ENCODE measurements around the gene TTC31. TPM values are rescaled to one million over a fixed set of nuclear protein-coding genes. Genes with fewer than 3 reads are reported as not detected.

The TTC31 gene
- total and polyA plus RNA-seq, 2 donors (not counting 1 experiment from before 2014, with no cell fraction given): 68.5 to 72.3 TPM

- peak overlapping the region; percentile 81 for H2AFZ ChIP-seq (ENCODE audit: insufficient read depth, low read depth, low read length, poor library complexity, severe bottlenecking)
- no peaks in the 10 kb centered on the region for H3K27me3 Mint-ChIP-seq
- H3K9me3 ChIP-seq (ENCODE audit: control extremely low read depth in 1 of 3, control insufficient read depth in 2 of 3, insufficient read depth in 1 of 3, low read length in 2 of 3): no peaks in the 10 kb centered on the region
- H3K79me2 ChIP-seq (ENCODE audit: control insufficient read depth, insufficient read depth, low read length): peaks cover 31% of the 10 kb centered on the region
- WGBS (ENCODE audit: insufficient coverage): under 1% methylated on average over 50 of the region's 54 CpGs
- H3K27ac ChIP-seq (ENCODE audit: low read length in 2 of 2): peak overlapping the region; percentile 84 to 90
- no peaks in the 10 kb centered on the region for H3K27me3 ChIP-seq (replicated peaks in 1 of 4; ENCODE audit: control extremely low read depth in 1 of 4, control insufficient read depth in 3 of 4, insufficient read depth in 4 of 4, low read length in 3 of 4)
- peaks cover 39 to 49% of the 10 kb centered on the region in 2 donors for H3K4me1 ChIP-seq (ENCODE audit: control insufficient read depth in 2 of 2, insufficient read depth in 2 of 2, low read length in 2 of 2)
- H3K9ac ChIP-seq (ENCODE audit: low read length): peak overlapping the region; percentile 78
- peak overlapping the region; percentile 96 for H3K27ac Mint-ChIP-seq
- H3K36me3 ChIP-seq (replicated peaks in 1 of 2; ENCODE audit: control extremely low read depth in 1 of 2, control insufficient read depth in 1 of 2, extremely low read depth in 1 of 2, insufficient read depth in 2 of 2, low read length in 1 of 2): peaks cover 0 to 47% of the 10 kb centered on the region in 2 experiments
- peaks cover 17% of the 10 kb centered on the region for H4K20me1 ChIP-seq (ENCODE audit: control insufficient read depth, insufficient read depth, low read length, poor library complexity, severe bottlenecking)
- intact Hi-C loops (cut with micrococcal nuclease): loop anchor here (1.0 to 5.0 kb wide), 3 partner anchors 24 to 56 kb away; partner anchors contain the start of genes DOK1 and LBX2
- H3K4me1 Mint-ChIP-seq: peaks cover 43% of the 10 kb centered on the region
- peak overlapping the region; percentile 95 for H3K4me2 ChIP-seq (replicated peaks; ENCODE audit: low read depth, low read length, poor library complexity, severe bottlenecking)
- DNase-seq: peak; percentile 77
- H3K9me3 Mint-ChIP-seq (ENCODE audit: insufficient read depth): no peaks in the 10 kb centered on the region
- ATAC-seq (ENCODE audit: low read depth): peak; percentile 9
- ChIA-PET CTCF (interaction anchor here (1.0 to 9.6 kb wide), 16 partner anchors 9 to 383 kb away, joined by 3 to 71 read pairs (median 6); partner anchors contain the start of genes BOLA3, CCDC142, INO80B and PCGF1), POLR2A (interaction anchor here (0.9 to 2.7 kb wide), 14 partner anchors 9 to 1246 kb away, joined by 3 to 19 read pairs (median 6); partner anchors contain the start of genes CCDC142, FBXO41, INO80B and LBX2)
- H3K4me3 Mint-ChIP-seq: peak overlapping the region; percentile 97
- peak overlapping the region; percentile 62 to 98 (median 70) for H3K4me3 ChIP-seq (ENCODE audit: control extremely low read depth in 1 of 5, extremely low read depth in 1 of 5, insufficient read depth in 1 of 5, low read depth in 2 of 5, low read length in 4 of 5)
- TF ChIP-seq, protein P1, sequence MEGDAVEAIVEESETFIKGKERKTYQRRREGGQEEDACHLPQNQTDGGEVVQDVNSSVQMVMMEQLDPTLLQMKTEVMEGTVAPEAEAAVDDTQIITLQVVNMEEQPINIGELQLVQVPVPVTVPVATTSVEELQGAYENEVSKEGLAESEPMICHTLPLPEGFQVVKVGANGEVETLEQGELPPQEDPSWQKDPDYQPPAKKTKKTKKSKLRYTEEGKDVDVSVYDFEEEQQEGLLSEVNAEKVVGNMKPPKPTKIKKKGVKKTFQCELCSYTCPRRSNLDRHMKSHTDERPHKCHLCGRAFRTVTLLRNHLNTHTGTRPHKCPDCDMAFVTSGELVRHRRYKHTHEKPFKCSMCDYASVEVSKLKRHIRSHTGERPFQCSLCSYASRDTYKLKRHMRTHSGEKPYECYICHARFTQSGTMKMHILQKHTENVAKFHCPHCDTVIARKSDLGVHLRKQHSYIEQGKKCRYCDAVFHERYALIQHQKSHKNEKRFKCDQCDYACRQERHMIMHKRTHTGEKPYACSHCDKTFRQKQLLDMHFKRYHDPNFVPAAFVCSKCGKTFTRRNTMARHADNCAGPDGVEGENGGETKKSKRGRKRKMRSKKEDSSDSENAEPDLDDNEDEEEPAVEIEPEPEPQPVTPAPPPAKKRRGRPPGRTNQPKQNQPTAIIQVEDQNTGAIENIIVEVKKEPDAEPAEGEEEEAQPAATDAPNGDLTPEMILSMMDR (IDR thresholded peaks at IDR 0.05): no peak
- no peak for TF ChIP-seq EZH2 (IDR thresholded peaks at IDR 0.05; ENCODE audit: borderline replicate concordance, insufficient read depth, low read depth, low read length, poor library complexity, severe bottlenecking)
Observed at GRCh38 chr2:74530239-74531187, 47.6 kb downstream of the TTC31 start.
